Thoracic aorta (tissue), 2 donors: ENCODE measurements around the gene ZIC4. TPM values are rescaled to one million over a fixed set of nuclear protein-coding genes. Genes with fewer than 3 reads are reported as not detected.

Experiments used
- ATAC-seq: fragments of 150-250 bp; one replicate; pipeline ENCODE4 v1.8.0; 2017; ENCODE audit warnings: low read depth; ENCODE audit not compliant: insufficient number of reproducible peaks, low FRiP score
- DNase-seq: peaks from one replicate; pipeline ENCODE4 v3.0.0-alpha.2; 2020; ENCODE audit warnings: low spot score
- H3K27ac ChIP-seq, 2 donors: fragments of 200-600 bp; sonication (generic); 1 replicate in 1 of 2; 2 replicates in 1 of 2; pipeline ENCODE4 v1.5.1; 2016; ENCODE audit warnings: mild to moderate bottlenecking in 2 of 2, moderate library complexity in 2 of 2
- H3K27me3 ChIP-seq: fragments of 200-600 bp; sonication (generic); replicated peaks from 2 replicates; pipeline ENCODE4 v1.6.0; 2016; ENCODE audit warnings: mild to moderate bottlenecking; ENCODE audit not compliant: insufficient read depth
- H3K36me3 ChIP-seq: fragments of 200-600 bp; sonication (generic); one replicate; pipeline ENCODE4 v1.5.1; 2016
- H3K4me1 ChIP-seq, 2 donors: fragments of 200-600 bp; sonication (generic); 1 replicate in 1 of 2; 2 replicates in 1 of 2; pipeline versions ENCODE4 v1.5.1 to v1.6.0; 2016; ENCODE audit warnings: low read depth in 2 of 2, mild to moderate bottlenecking in 1 of 2; ENCODE audit not compliant: control insufficient read depth in 1 of 2
- H3K4me3 ChIP-seq: fragments of 200-600 bp; sonication (generic); 2 replicates; pipeline ENCODE4 v1.5.1; 2016; ENCODE audit warnings: mild to moderate bottlenecking
- H3K9me3 ChIP-seq: fragments of 200-600 bp; sonication (generic); 2 replicates; pipeline ENCODE4 v1.5.1; 2016
- CTCF ChIP-seq: fragments of 200-600 bp; sonication (generic); IDR thresholded peaks from one replicate; pipeline ENCODE4 v1.5.1; 2019; ENCODE audit warnings: antibody characterized with exemption
- total RNA-seq, 2 donors: library from RNA; depleted of rRNA; stranded (reverse); fragments of >200 nt; gene quantifications; one replicate each; pipeline versions ENCODE4 v1.1.0 to v1.2.3, GENCODE V29; 2016

Gene ZIC4
- total RNA-seq, 2 donors from 2014 or later, result not detected

DNA sequence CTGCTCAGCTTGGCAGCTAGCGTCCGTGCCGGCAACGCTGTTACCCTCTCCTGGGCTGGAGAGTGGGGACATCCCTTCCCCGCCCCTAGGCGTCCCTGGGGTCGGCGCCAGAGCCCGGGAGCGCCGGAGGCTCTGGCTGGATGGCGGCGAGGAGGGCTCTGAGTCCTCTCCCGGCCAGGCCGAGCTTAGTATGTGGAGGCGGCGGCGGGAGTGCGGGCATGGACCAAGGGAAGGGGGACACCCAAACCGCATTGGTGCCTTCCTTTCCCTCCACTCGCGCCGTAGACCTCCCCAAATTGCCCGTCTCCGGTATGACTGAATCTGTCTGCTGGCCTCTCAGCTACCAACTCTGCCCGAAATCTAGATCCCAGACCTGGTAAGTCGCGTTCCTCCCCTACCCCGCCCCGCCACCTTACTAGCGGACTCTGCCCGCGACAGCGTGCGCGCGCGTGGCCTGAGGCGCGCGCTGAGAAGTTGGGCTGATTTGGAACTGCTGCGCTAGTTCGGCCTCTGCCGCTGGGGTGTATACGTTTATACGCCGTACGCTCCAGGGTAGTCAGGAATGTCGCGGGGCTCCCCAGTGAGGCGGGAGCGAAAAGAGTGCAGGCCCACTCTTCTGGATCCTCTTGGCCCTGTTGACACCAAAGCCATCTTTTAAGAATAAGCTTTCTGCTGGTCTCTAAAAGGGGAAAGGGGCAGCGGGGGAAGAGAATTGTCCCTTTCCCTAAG lies 15.0 kb upstream of the ZIC4 start:
- H3K27ac ChIP-seq, result peak overlapping the region in 1 of 2 donors; percentile 9
- H3K27me3 ChIP-seq, result peaks cover 18% of the 10 kb centered on the region
- H3K4me3 ChIP-seq, result peak overlapping the region; percentile 44
- no peak for ATAC-seq
- no peak for DNase-seq
- H3K9me3 ChIP-seq, result no peaks in the 10 kb centered on the region
- peaks cover 10 to 11% of the 10 kb centered on the region in 2 donors for H3K4me1 ChIP-seq
- no peak for TF ChIP-seq CTCF
- H3K36me3 ChIP-seq, result no peaks in the 10 kb centered on the region

- H3K27me3 ChIP-seq, result peaks cover 18% of the 10 kb centered on the region
Measured at GRCh38 chr3:147420353-147421183, 14.2 kb upstream of the ZIC4 start.

GRCh38 chr3:147419781-147420224 lies 13.5 kb upstream of the ZIC4 start:
- peaks cover 24% of the 10 kb centered on the region for H3K27me3 ChIP-seq
- DNase-seq (no peak), ATAC-seq (no peak)
- H3K36me3 ChIP-seq, result no peaks in the 10 kb centered on the region
- no peak for TF ChIP-seq CTCF
- peaks cover 10 to 11% of the 10 kb centered on the region in 2 donors for H3K4me1 ChIP-seq
- H3K9me3 ChIP-seq, result no peaks in the 10 kb centered on the region
- no peak overlapping the region for H3K27ac ChIP-seq
- H3K4me3 ChIP-seq, result peak overlapping the region; percentile 57

More at GRCh38 chr3:147420353-147421183, 14.2 kb upstream of the ZIC4 start:
- Histone ChIP-seq H3K9me3 (no peaks in the 10 kb centered on the region), H3K27ac (no peak overlapping the region), H3K4me1 (peaks cover 10 to 11% of the 10 kb centered on the region in 2 donors), H3K36me3 (no peaks in the 10 kb centered on the region), H3K4me3 (no peak overlapping the region)
- ATAC-seq (no peak), DNase-seq (no peak)
- no peak for TF ChIP-seq CTCF

DNA sequence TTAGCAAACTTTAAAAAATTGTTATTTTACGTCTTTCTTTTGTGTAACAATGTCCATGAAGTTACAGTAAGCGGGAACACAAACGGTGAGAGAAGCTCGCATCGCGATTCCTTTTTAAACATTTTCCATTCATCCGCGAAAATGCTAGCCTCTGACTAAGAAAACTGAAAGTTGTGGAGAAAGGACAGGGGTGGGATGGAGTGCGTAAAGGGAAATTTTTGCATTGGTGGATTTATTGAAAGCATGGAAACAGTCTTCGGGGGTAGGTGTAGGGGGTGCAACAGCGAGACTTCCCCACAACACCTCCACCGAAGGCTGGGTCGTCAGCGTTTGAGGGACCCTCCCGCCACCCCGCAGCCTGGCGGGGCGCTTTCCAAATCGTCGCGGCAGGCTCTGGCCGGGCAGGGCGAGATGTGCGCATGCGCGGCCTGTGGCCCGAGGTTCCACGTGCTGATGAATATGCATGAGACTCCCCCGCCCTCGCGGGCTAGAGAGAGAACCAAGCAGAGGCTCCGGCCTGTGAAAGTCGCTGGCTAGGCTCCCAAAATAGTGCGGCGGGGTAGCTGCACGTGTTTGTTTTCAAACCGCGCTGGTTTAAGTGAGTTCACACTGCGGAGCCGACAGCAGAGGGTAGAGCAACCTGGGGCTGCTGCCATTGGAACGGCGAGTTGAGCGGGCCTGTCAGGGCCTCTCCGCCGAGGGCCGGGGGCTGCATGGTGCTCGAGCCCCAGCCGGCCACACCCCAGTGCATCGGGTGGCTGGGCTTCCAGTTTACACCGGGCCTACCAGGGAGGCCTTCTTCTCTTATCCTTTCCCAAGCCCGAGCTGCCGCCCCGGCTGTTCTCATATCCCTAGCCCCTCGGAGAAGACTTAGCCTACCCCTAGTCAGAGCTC lies 12.7 kb upstream of the ZIC4 start:
- DNase-seq, result no peak

More for the DNA sequence above, 12.7 kb upstream of the ZIC4 start:
- Histone ChIP-seq H3K36me3 (no peaks in the 10 kb centered on the region), H3K27me3 (peaks cover 26% of the 10 kb centered on the region), H3K27ac (no peak overlapping the region), H3K4me1 (peaks cover 10 to 11% of the 10 kb centered on the region in 2 donors), H3K4me3 (peak overlapping the region; percentile 57), H3K9me3 (no peaks in the 10 kb centered on the region)
- ATAC-seq, result no peak
- no peak for TF ChIP-seq CTCF
